PFSK-1 (cell line): Measurements from ENCODE around the gene MSLN.

Source experiments
- FOXP2 ChIP-seq: optimal IDR thresholded peaks from 2 replicates; pipeline ENCODE3; 2011; ENCODE audit warnings: borderline replicate concordance, control low read depth, inconsistent platforms; ENCODE audit not compliant: insufficient read depth; ENCODE audit errors: extremely low read length, extremely low read depth
- POLR2AphosphoS5 ChIP-seq: IDR thresholded peaks from 2 replicates; pipeline ENCODE4 v1.6.1; 2012; ENCODE audit warnings: low read depth, mild to moderate bottlenecking, control low read depth, low read length, moderate library complexity
- SIN3A ChIP-seq: IDR thresholded peaks from 2 replicates; pipeline ENCODE4 v1.6.1; 2012; ENCODE audit warnings: mild to moderate bottlenecking, low read length, moderate library complexity, borderline replicate concordance; ENCODE audit not compliant: insufficient read depth
- TF ChIP-seq, protein P1 (sequence below), 2 experiments: IDR thresholded peaks; 2 replicates each; pipeline versions ENCODE4 v1.6.1 to v1.8.0; 2011 to 2012; ENCODE audit warnings: low read depth in 2 of 2, low read length in 2 of 2, control low read depth in 1 of 2, inconsistent platforms in 1 of 2, mild to moderate bottlenecking in 1 of 2, moderate library complexity in 1 of 2; ENCODE audit not compliant: insufficient read depth in 1 of 2

DNA sequence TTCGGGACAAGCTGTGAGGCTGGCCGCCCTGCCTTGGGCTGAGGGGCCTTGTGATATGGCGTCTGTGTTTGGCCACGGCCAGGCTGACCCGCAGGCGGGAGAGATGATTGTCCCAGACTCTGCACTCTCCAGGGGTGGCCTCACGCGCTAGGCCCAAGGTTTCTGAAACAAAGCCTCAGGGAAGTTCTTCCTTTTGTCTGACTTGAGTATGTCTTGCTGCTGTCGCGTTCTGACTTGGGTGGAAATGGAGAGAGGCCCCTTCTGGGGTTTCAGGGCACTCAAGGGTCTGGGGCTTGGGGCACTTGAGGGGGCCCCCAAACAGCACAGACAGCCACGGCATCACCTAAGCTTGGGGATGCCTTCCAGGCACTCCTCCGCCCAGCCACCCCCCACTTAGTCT lies 49.5 kb upstream of the MSLN start:
- TF ChIP-seq POLR2AphosphoS5 (no peak), FOXP2 (no peak), SIN3A (no peak)
- TF ChIP-seq, protein P1, sequence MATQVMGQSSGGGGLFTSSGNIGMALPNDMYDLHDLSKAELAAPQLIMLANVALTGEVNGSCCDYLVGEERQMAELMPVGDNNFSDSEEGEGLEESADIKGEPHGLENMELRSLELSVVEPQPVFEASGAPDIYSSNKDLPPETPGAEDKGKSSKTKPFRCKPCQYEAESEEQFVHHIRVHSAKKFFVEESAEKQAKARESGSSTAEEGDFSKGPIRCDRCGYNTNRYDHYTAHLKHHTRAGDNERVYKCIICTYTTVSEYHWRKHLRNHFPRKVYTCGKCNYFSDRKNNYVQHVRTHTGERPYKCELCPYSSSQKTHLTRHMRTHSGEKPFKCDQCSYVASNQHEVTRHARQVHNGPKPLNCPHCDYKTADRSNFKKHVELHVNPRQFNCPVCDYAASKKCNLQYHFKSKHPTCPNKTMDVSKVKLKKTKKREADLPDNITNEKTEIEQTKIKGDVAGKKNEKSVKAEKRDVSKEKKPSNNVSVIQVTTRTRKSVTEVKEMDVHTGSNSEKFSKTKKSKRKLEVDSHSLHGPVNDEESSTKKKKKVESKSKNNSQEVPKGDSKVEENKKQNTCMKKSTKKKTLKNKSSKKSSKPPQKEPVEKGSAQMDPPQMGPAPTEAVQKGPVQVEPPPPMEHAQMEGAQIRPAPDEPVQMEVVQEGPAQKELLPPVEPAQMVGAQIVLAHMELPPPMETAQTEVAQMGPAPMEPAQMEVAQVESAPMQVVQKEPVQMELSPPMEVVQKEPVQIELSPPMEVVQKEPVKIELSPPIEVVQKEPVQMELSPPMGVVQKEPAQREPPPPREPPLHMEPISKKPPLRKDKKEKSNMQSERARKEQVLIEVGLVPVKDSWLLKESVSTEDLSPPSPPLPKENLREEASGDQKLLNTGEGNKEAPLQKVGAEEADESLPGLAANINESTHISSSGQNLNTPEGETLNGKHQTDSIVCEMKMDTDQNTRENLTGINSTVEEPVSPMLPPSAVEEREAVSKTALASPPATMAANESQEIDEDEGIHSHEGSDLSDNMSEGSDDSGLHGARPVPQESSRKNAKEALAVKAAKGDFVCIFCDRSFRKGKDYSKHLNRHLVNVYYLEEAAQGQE (IDR thresholded peaks at IDR 0.05; ENCODE audit: insufficient read depth in 1 of 2, low read depth in 2 of 2, low read length in 2 of 2): no peak
